GM18517 (cell line): ENCODE data around the gene LMBR1.
"Not testable (repeated sequence)": the region's sequence is repeated elsewhere in the genome, so short reads cannot be mapped to it uniquely, and the experiment has no call there.

Source experiments
- ATAC-seq: cut with Tn5 transposase; IDR thresholded peaks from one replicate; pipeline ENCODE4 v1.9.1; 2021; ENCODE audit warnings: mild to moderate bottlenecking, moderate library complexity; ENCODE audit not compliant: unreplicated experiment

Gene LMBR1

GRCh38 chr7:156702399-156702798 lies 190.6 kb downstream of the LMBR1 start:
- no peak for ATAC-seq

- not testable (repeated sequence) for ATAC-seq
Measured at GRCh38 chr7:156701787-156702186, 191.2 kb downstream of the LMBR1 start.

- not testable (repeated sequence) for ATAC-seq
Measured at GRCh38 chr7:156698512-156698911, 194.5 kb downstream of the LMBR1 start.

GRCh38 chr7:156697283-156697682 lies 195.7 kb downstream of the LMBR1 start:
- ATAC-seq, result not testable (repeated sequence)

- no peak for ATAC-seq
Measured at GRCh38 chr7:156693627-156694026, 199.4 kb downstream of the LMBR1 start.

- no peak for ATAC-seq
Measured at GRCh38 chr7:156692849-156693248, 200.1 kb downstream of the LMBR1 start.

GRCh38 chr7:156691764-156692163 lies 201.2 kb downstream of the LMBR1 start:
- no peak for ATAC-seq

GRCh38 chr7:156684661-156685060 lies 208.3 kb downstream of the LMBR1 start:
- ATAC-seq, result no peak

GRCh38 chr7:156684251-156684650 lies 208.7 kb downstream of the LMBR1 start:
- ATAC-seq, result no peak

GRCh38 chr7:156682928-156683327 lies 210.1 kb downstream of the LMBR1 start:
- no peak for ATAC-seq

- ATAC-seq, result no peak
Measured at GRCh38 chr7:156680281-156680680, 212.7 kb downstream of the LMBR1 start.

GRCh38 chr7:156677374-156678054 lies 215.5 kb downstream of the LMBR1 start:
- no peak for ATAC-seq

- no peak for ATAC-seq
Measured at GRCh38 chr7:156676263-156676662, 216.7 kb downstream of the LMBR1 start.

GRCh38 chr7:156675721-156676120 lies 217.3 kb downstream of the LMBR1 start:
- no peak for ATAC-seq

- no peak for ATAC-seq
Measured at GRCh38 chr7:156673902-156674301, 219.1 kb downstream of the LMBR1 start.

GRCh38 chr7:156673454-156673853 lies 219.5 kb downstream of the LMBR1 start:
- ATAC-seq, result no peak

GRCh38 chr7:156669035-156669828 lies 223.8 kb downstream of the LMBR1 start:
- ATAC-seq, result no peak

- no peak for ATAC-seq
Measured at GRCh38 chr7:156668130-156668741, 224.7 kb downstream of the LMBR1 start.

GRCh38 chr7:156667110-156667426 lies 225.9 kb downstream of the LMBR1 start:
- no peak for ATAC-seq

- no peak for ATAC-seq
Measured at GRCh38 chr7:156666368-156667109, 226.4 kb downstream of the LMBR1 start.

- ATAC-seq, result no peak
Measured at GRCh38 chr7:156665101-156665500, 227.9 kb downstream of the LMBR1 start.
